Measurements from ENCODE around the gene MRPL12.

The MRPL12 gene

DNA sequence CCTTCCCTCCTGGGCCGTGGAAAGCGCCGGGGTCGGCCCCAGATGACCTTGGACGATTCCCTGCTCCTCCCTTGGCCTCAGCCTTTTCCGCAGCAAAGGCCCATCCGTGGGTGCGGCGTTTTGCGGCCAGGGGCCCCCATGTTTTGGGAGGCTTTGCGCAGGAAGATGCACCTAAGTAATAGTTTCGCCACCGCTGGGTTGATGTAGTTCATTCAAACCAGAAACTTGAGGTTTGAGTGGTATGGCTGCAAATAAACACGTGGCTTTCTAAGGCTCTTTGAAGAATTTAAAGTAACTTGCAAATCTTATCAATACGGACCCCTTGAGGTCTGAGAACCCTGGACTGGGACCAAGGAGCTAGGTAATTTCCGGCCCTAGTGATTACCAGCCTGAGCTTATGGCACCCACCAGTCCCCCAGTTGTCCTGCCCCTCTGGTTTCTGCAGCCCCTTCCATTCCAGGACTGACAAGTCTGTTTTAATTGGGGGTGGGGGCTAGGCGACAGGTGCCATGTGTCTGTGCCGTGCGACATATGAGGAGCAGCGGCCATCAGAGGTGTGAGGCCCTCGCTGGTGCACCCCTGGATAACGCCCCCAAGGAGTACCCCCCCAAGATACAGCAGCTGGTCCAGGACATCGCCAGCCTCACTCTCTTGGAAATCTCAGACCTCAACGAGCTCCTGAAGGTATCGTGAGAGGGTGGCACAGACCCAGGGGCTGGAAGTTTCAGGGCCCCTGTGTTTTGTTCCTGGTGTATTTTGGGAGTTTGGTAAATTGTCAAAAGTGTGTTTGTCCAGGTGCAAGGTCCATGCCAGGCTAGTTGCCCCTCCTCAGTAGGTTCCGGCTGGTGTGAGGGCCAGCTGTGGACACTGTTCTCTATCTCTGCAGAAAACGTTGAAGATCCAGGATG, 834 bp downstream of the MRPL12 start:
- DNase-seq: no peak

DNA sequence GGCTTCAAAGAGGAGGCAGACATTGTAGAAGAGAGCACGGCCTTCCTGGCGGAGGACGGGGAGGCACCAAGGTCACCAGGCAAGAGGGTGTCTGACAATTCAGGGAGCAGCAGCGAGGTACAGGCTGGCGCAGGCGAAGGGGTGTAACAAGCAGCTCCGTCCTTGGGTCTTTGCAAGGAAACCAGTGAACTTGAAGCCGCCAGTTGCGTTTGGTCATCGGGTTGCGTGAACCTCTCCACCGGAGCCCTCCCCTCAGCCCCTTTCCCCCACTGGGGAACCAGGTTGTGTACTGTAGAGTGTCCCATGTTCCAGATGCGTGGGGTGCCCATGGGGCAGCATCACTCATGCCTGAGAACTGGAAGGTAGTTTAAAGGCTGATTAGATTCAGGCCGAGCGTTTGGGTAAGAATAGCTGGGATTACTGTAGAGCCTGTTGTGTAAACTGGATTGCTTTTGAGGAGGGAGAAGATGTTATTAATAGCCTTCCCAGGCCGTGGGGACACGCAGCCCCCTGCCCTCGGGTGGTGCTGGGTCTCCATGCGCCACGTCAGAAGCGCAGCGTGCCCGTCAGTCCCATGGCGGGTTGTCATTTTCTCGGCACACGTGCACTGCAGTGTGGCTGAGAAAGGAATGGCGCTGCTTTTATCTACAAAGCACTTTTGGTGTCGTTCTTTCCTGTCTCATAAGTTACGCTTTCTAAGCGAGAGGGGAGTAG, 2.5 kb downstream of the MRPL12 start:
- DNase-seq: no peak

DNA sequence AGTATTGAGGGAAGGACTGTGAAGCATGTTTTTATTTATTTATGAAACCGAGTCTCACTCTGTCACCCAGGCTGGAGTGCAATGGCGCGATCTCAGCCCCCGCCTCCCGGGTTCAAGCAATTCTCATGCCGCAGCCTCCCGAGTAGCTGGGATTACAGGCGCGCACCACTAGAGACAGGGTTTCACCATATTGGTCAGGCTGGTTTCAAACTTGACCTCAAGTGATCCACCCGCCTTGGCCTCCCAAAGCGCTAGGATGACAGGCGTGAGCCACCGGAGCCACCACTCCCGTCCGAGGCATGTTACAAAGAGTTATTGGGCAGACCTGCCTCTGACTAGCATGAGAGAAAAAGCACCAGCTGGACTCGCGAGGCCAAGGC, 3.1 kb downstream of the MRPL12 start:
- no peak for DNase-seq

DNA sequence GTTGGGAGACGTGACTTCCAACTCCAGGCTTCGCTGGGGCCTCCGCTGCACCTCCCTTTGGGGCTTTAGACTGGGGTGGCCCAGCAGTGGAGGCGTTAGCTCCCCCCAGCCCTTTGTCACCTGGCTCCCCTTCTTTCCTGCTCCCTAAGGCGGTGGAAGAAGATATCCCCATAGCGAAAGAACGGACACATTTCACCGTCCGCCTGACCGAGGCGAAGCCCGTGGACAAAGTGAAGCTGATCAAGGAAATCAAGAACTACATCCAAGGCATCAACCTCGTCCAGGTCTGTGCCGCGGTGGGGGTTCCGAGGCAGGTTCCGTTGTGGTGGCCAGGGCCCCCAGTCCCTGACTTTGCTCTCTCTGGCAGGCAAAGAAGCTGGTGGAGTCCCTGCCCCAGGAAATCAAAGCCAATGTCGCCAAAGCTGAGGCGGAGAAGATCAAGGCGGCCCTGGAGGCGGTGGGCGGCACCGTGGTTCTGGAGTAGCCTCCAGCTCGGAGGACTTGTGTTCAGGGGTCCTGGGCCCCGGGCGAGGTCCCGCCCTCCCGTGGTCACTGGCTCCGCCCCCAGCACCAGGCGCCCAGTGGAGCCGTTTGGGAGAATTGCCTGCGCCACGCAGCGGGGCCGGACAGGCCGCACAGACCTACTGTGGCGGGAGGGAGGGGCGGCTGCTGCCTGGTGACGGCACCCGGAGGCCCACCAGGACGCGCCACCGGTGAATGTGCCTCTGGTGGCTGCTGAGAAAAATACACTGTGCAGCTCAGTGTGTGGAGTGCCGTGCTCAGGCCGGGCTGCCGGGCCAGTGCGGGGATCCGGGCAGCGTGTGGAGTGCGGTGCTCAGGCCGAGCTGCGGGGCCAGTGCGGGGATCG, 3.8 kb downstream of the MRPL12 start:
- DNase-seq: no peak

DNA sequence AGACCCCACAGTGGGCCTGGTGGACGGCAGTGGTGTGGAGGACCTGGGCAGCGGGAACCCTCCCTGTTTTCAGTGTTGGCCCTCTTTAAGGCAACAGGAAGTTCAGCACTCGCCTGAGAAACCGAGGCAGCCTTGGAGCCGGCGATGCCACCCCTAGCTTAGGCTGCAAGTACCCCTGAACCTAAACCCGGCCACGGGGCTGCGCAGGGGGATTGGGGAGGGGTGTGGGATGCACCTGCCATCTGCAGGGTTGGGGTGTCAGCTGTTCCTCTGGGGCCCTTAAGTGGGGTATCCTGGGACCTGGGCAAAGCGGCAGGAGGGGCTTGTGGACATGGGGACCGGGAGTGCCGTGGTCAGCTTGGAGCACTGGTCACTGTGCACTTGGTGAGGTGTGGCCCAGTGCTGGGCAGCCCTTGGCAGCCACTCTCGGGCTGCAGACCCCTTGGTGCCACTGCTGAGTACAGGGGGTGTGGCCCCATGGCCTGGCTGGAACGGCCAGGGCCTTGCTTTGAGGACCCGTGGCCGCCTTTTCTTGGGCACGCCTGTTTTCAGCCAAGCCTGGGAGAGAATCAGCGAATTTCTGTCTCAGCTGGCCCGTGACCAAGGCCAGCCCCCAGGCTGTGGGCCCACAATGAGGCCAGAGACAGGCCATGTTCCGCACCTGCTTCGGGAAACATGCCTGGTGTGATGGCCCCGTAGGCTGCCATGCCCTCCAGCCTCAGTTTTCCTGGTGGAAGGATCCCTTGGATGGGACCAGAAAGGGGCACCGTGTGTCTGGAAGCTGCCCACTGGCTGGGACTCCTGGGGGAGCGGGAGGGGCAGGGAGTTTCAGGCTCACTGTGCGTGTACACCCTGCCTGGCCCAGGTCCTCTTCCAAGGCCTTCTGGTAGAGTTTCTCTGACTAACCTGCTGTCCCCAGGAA, 4.8 kb downstream of the MRPL12 start:
- no peak for DNase-seq

DNA sequence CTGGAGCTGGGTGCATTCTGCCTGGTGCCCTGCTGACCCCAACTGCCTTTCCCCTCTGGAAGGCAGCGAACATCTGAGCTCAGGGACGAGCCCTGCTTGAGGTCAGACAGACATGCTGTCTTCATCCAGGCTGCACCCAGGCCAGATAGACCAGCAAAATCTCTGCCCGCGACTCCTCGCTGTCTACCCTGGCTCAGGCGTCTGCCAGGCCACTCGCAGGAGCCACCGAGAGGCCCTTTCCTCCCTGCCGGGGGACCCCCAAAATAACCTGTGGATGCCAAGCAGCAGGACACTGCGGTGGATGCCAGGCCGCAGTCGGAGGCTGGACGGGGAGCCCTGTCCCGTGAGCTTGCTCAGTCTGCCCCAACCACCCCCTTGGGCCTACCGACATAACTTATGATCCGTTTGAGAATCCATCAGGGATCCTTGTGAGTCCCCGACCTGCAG, 5.6 kb downstream of the MRPL12 start:
- no peak for DNase-seq

DNA sequence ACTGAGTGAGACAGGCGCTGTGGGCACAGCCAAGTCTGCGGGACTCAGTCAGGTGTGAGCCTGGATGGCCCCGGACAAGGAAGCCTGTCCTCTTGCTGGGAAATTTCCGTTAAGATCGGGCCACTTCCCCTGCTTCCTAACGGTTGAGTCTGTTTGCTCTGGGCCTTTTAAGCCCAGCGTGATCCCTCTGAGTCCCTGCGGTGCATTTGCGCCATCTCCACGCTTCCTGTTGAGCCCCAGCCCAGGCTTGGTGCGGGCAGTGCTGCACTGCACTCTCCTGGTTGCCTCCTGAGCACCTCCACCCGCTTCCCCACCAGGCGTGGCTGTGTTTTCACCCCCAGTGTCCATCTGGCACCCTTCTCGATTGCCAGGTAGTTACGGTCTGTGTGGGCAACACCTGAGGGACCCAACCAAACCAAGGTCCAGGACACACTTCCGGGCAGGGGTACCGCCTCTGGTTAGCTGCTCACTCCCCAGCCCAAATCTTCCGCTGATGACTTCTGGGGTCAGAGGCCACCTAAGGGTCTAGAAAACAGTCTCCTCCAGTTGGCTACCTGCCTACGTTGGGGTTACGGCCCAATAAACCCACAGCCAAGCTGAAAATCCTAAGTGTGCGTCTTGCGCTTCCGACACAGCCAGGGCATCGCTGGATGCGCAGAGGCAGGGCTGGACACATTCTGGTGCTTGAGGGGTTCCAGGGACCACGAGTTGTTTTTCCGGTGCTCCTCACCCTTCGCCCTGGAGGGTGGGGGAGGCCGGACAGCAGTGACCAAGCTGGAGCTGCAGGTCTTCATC, 7.5 kb downstream of the MRPL12 start:
- DNase-seq: no peak

DNA sequence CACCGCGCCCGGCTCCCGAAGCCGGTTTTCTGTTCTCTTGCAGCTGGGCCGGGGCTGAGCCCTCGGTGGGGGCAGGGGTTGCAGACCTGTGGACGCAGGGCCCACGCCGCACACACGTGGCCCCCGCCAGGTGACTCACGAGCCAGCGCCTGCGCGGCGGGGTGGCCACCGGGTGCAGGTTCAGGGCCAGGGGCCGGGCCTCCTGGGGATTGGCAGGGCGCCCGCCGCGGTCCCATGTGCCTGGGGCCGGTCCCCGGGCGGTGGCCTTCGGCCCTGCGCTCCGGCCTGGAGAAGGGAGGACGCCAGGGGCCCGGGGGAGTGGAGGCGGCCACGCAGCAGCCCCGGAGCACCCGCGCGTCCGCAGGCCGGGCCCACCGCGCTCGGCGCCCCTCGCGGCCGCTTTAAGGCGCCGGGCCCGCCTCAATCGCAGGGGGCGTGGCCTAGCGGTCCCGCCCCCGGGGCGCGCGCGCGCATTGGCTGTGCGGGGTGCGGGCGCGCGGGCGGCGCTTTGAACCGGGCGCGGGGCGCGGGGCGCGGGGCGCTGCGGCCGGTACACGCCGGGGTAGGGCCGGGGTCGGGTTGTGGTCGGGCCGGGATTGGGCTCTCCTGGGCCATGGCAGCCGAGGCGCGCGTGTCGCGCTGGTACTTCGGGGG, 8.8 kb downstream of the MRPL12 start, which contains the start of gene SLC25A10:
Gene SLC25A10 (plus strand): TSS at position 471 of the 654 bp plus-strand sequence. CDS start 143 bp downstream, at position 614.
- DNase-seq: peak; percentile 76

DNA sequence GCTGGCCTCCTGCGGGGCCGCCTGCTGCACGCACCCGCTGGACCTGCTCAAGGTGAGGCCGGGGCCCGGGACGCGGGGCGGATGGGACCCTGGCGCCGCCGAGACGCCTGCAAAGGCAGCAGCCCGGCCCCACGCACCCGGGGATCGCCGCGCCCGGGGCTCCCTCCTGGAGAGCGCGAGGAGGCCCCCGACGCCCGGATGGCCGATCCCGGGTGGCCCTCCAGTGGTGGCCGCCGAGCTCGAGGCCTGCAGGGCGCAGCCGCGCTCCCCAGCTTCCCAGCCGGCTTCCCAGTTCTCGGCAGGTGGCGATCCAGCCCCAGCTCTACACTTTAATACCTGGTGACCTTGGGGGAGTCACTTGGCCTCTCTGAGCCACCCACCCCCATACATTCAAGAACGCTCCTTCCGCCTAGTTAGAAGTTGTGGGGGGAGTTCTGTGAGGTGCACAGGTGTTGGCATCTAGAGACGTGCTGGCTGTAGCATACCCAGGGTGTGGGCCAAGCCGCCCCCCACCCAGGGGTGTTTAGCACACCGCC, 9.4 kb downstream of the MRPL12 start:
- DNase-seq: no peak

DNA sequence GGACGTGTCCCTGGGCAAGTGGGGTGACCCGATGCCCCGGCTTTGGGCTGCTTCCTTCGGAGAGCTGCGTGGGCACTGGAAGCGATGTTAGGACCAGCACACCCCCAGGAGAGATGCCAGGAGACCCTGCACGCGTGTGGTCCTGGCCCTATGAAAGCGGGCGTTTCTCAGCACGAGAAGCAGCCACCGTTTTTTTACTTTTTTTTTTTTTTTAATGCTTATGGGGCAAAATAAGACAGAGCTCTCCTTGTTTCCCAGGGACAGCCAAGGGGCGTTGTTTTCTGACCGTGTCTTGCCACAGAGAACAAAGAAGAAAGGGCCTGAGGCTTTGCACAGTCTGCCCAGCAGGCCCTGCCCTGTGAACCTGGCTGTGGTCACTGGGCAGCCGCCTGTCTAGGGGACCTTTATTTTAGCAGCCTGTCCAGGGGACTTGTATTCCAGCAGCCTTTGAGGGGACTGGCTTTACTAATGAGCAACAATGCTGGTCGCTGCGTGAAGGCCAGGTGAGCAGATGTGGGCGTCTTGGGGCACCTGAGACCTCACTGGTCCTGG, 9.9 kb downstream of the MRPL12 start:
- no peak for DNase-seq

DNA sequence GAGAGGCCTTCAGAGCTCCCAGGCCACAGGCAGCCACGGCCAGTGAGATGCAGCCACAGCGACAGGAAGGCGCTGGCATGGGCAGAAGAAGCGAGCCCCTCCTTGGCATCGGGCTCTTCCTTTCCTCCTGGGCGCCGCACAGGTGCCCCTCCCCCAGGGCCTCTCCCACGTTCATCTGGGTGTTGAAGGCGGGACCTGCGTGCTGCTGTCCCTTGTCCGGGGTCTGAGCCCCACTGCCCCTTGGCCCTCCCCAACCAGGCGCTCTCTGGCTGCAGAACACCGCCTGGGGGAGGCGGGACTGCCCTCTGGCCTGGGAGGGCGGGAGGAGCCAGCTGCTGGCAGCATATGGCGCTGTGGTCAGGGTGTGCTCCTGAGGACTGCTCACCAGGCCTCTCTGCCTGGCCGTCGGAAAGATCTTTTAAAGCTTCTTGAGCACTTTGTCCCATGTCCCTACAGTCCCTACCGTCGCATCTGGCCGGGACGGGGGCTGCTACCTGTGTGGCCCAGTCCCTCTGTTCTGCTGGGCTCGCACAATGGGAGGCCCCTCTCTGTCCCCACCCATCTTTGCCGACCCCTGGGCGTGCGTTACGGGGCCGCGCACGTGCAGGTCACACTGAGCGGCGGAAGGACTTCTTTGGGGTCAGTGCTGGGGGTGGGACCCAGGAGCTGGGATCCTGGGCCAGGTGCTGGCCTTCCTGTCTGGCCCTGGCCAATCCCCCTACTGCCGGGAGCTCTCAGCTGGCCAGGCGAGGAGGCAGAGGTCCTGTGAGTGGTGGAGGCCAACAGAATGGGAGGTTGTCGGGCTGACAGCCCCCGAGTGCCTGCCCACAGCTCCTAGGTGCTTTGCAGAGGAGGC, 10.6 kb downstream of the MRPL12 start:
- no peak for DNase-seq

DNA sequence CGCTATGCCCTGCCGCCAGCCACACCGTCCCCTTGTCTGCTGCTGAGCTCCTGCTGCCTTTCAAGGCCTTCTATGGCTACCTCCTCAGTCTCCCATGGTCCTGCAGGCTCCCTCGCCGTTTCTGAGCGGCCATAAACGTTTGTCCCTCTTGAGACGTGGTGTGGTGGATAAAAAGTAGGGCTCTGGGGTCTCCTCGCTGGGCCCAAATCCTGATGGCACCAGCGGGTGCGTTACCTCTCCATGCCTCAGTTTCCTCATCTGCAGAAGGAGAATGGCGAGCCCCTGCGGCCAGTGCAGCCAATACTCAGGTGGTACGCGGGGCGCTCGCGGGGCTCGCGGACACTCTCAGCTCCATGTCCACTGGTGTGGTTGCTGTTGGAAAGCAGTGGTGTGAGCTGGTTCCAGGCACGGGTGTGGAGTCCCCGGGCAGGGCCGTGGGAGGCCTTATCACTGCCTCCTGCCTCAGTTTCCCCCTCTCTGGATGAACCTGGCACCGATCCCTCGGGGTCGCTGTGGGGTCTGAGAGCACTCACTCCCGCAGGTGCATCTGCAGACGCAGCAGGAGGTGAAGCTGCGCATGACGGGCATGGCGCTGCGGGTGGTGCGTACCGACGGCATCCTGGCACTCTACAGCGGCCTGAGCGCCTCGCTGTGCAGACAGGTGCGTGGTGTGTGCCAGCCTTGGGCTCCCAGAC, 11.4 kb downstream of the MRPL12 start:
- DNase-seq: no peak

DNA sequence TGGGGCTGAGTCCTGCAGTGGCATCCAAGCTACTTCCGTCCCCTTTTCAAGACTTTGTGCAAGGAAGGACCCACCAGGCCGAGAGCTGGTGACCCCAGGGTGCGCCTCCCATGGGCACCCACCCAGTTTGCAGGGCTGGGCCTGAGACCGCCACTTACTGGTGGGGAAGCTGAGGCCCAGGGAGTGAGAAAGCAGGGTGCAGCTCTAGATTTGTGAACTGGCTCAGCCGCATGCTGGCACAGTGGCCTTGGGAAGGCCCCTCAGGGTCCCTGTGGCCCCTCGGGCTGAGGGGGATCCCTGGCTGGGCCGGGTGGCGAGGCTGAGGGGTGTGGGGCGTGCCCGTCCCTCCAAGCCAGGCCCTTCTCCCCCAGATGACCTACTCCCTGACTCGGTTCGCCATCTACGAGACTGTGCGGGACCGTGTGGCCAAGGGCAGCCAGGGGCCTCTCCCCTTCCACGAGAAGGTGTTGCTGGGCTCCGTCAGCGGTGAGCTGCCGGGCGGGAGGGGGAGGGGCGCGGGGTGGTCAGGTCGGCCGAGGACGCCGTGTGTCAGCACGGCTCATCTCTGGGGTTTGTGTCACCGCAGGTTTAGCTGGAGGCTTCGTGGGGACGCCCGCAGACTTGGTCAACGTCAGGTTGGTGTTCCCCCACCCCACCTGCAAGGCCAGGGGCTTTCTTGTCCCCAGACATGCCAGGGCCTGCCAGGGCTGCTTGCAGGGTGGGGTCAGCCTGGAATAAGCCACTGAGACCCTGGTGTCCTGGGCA, 12.1 kb downstream of the MRPL12 start:
- DNase-seq: no peak

DNA sequence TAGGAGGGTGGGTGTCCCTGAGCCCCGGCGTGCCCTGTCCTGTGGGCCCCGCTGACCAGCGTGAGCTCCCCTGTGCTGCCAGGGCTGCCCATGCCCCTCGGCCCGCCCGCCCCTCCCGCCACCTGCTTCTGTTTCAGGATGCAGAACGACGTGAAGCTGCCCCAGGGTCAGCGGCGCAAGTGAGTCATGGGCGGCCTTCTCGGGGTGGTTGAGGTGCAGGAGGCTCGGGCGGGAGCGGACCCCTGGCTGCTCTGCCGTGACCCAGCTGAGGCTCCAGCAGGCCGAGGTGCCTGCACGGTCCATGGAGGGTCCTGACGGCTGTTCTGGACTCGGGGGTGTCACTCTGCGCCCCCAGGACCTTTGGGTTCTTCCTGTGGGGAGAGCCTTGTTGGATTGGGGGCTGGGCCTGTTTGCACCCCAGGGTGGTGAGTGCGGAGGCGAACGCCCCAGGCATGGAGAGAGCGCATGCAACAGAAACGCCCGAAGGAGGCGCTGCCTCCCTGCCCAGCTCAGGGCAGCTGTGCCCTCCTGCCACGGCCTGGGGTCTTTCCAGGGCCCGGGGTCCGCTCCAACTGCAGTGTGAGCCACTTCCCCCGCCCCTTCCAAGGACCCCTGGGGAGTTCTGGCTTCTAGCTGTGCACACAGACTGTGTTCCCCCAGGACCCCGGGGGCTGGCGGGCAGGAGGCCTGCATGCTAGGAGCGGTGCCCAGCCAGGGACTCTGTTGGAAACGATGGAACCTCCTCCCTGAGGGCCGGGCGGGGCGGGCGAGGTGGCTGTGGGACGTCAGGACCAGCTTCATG, 12.9 kb downstream of the MRPL12 start:
- no peak for DNase-seq

DNA sequence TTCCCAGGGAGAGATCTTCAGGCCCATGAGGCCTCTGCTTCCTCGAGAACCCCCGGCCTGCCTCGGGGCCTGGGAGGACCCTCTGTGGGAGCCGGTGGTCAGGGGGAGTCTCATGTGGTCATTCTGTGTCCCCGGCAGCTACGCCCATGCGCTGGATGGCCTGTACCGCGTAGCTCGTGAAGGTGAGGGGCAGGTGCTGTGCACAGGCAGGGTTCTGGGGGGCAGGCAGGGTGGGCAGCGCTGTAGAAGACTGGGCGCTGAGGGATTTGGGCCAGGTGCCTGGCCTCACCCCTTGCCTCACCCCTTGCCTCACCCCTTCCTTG, 13.5 kb downstream of the MRPL12 start:
- DNase-seq: no peak

DNA sequence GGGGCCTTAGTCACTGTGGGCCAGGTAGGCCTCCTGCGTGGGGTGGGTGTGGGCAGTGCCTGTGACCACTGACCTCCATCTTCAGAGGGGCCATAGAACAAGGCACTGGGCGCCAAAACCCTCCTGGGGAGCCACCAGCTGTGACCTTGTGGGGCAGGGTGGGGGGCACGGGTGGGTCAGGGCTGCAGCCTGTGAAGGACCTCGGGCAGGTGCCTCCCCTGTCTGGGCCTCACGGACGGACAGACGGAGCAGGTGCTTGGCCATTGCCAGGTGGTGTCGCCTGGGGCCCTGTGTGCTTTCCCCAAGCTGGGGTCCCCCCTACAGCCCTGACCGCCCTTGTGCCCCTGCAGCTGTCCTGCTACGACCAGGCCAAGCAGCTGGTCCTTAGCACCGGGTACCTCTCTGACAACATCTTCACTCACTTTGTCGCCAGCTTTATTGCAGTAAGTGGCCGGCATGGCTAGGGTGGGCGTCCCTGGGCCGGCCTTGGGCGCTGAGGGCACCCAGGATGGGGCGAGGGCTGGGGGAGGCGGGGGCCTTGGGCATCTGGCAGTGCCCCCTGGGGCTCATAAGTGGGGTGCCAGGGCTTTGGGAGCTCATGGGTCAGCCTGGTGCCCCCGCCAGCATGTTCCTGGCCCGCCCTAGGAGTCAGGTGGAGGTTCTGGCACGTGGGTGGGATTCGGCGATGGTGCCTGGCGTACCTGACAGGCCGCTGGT, 14.0 kb downstream of the MRPL12 start:
- no peak for DNase-seq
